CD14-positive monocyte (primary cell): ENCODE measurements around the gene SDK1. TPM values are rescaled to one million over a fixed set of nuclear protein-coding genes. Genes with fewer than 3 reads are reported as not detected.
A peak's percentile ranks its signal among the peaks of the same experiment; 100 is the strongest.

Experiments used
- DNase-seq, 3 donors: peaks; one replicate each; pipeline ENCODE4 v3.0.0-alpha.2; 2011 to 2022
- H2AFZ ChIP-seq: 2 replicates; pipeline ENCODE4 v1.6.0; 2012; ENCODE audit warnings: mild to moderate bottlenecking, low read depth, low read length, inconsistent platforms; ENCODE audit not compliant: insufficient read depth, poor library complexity, severe bottlenecking
- H3K27ac ChIP-seq, 2 donors: 1 replicate in 1 of 2; 2 replicates in 1 of 2; pipeline ENCODE4 v1.5.1; 2012 to 2013; ENCODE audit warnings: low read length in 2 of 2, control low read depth in 1 of 2, inconsistent platforms in 1 of 2, low read depth in 1 of 2, mild to moderate bottlenecking in 1 of 2
- H3K27me3 ChIP-seq, 2 donors: one replicate each; pipeline versions ENCODE4 v1.6.0 to v1.6.1; 2011 to 2013; ENCODE audit warnings: low read length in 2 of 2; ENCODE audit not compliant: control insufficient read depth in 2 of 2, insufficient read depth in 2 of 2
- H3K36me3 ChIP-seq, 2 donors: replicated peaks in 1 of 2; 1 replicate in 1 of 2; 2 replicates in 1 of 2; pipeline versions ENCODE4 v1.5.1 to v1.6.1; 2012 to 2013; ENCODE audit warnings: low read length in 2 of 2, control low read depth in 1 of 2, inconsistent platforms in 1 of 2, mild to moderate bottlenecking in 1 of 2; ENCODE audit not compliant: insufficient read depth in 2 of 2, control insufficient read depth in 1 of 2
- H3K4me1 ChIP-seq, 2 donors: 1 replicate in 1 of 2; 2 replicates in 1 of 2; pipeline versions ENCODE4 v1.5.1 to v1.6.1; 2012 to 2013; ENCODE audit warnings: low read length in 2 of 2, control low read depth in 1 of 2, inconsistent platforms in 1 of 2, mild to moderate bottlenecking in 1 of 2, moderate library complexity in 1 of 2; ENCODE audit not compliant: insufficient read depth in 2 of 2, control insufficient read depth in 1 of 2
- H3K4me2 ChIP-seq: replicated peaks from 2 replicates; pipeline ENCODE3; 2012; ENCODE audit warnings: low read length, moderate library complexity, mild to moderate bottlenecking; ENCODE audit not compliant: poor library complexity, severe bottlenecking; ENCODE audit errors: extremely low read depth
- H3K4me3 ChIP-seq, 3 experiments: fragments of 200-600 bp in 1 of 3; sonication (generic) in 1 of 3; replicated peaks in 1 of 3; 1 replicate in 2 of 3; 2 replicates in 1 of 3; pipeline ENCODE4 v1.5.1; 2011 to 2013; ENCODE audit warnings: low read length in 3 of 3, mild to moderate bottlenecking in 3 of 3, control low read depth in 2 of 3, low read depth in 2 of 3, inconsistent platforms in 1 of 3, moderate library complexity in 1 of 3
- H3K79me2 ChIP-seq: 2 replicates; pipeline ENCODE4 v1.6.0; 2012; ENCODE audit warnings: mild to moderate bottlenecking, control low read depth, inconsistent platforms, low read length, moderate library complexity; ENCODE audit not compliant: insufficient read depth
- H3K9ac ChIP-seq: 2 replicates; pipeline ENCODE4 v1.6.0; 2017; ENCODE audit warnings: low read length, mild to moderate bottlenecking; ENCODE audit not compliant: insufficient read depth, poor library complexity, severe bottlenecking
- H3K9me3 ChIP-seq, 2 donors: replicated peaks in 1 of 2; 1 replicate in 1 of 2; 2 replicates in 1 of 2; pipeline versions ENCODE4 v1.5.1 to v1.6.1; 2012 to 2013; ENCODE audit warnings: low read length in 2 of 2, control low read depth in 1 of 2; ENCODE audit not compliant: control insufficient read depth in 1 of 2, insufficient read depth in 1 of 2
- H4K20me1 ChIP-seq: 2 replicates; pipeline ENCODE4 v1.6.0; 2012; ENCODE audit warnings: mild to moderate bottlenecking, low read length, control low read depth, moderate library complexity; ENCODE audit not compliant: insufficient read depth
- H3K27ac Mint-ChIP-seq, 7 donors: one replicate each; pipeline ENCODE4 v1.8.0; 2020; ENCODE audit warnings: mild to moderate bottlenecking in 7 of 7, mixed read lengths in 7 of 7, moderate library complexity in 6 of 7, inconsistent platforms in 2 of 7
- H3K27me3 Mint-ChIP-seq, 3 donors: one replicate each; pipeline ENCODE4 v1.8.0; 2021 to 2022; ENCODE audit warnings: low read depth in 3 of 3, mild to moderate bottlenecking in 3 of 3, mixed read lengths in 3 of 3, moderate library complexity in 3 of 3, inconsistent platforms in 1 of 3
- H3K36me3 Mint-ChIP-seq, 2 donors: one replicate each; pipeline ENCODE4 v1.8.0; 2020; ENCODE audit warnings: mixed read lengths in 2 of 2, inconsistent platforms in 1 of 2, mild to moderate bottlenecking in 1 of 2
- H3K4me1 Mint-ChIP-seq: one replicate; pipeline ENCODE4 v1.8.0; 2020; ENCODE audit warnings: mild to moderate bottlenecking, mixed read lengths
- H3K4me3 Mint-ChIP-seq, 2 donors: one replicate each; pipeline ENCODE4 v1.8.0; 2020; ENCODE audit warnings: mild to moderate bottlenecking in 2 of 2, mixed read lengths in 2 of 2, moderate library complexity in 1 of 2
- H3K9me3 Mint-ChIP-seq, 7 donors: one replicate each; pipeline ENCODE4 v1.8.0; 2020 to 2022; ENCODE audit warnings: mixed read lengths in 7 of 7, mild to moderate bottlenecking in 6 of 7, moderate library complexity in 6 of 7, inconsistent platforms in 2 of 7
- CTCF ChIP-seq: fragments of 200-600 bp; IDR thresholded peaks from one replicate; pipeline ENCODE4 v1.8.0; 2022; ENCODE audit warnings: antibody characterized with exemption, mild to moderate bottlenecking
- WGBS: methylation state at CpG from one replicate; pipeline ENCODE4 v1.1.5; 2013; ENCODE audit warnings: missing lambda C conversion rate; ENCODE audit not compliant: insufficient coverage; 5-methylcytosine and 5-hydroxymethylcytosine counted together
- intact Hi-C, 2 donors: fragments of 100-400 bp; cut with micrococcal nuclease; formaldehyde crosslinking; loops; one replicate each; pipeline versions ENCODE4 v1.15.0 to v1.15.1; 2023
- polyA plus RNA-seq, 3 donors: library from polyadenylated mRNA; depleted of rRNA in 1 of 3; unstranded in 2 of 3; stranded (reverse) in 1 of 3; fragments of 300-500 nt in 2 of 3; fragments of >200 nt in 1 of 3; fragmentation: Illumina TruSeq in 2 of 3; gene quantifications; 1 replicate in 2 of 3; 2 replicates in 1 of 3; pipeline ENCODE4 v1.2.3, GENCODE V29; 2012 to 2021

SDK1 gene
- polyA plus RNA-seq, 3 donors: 0.01 TPM; not detected in 2

- H4K20me1 ChIP-seq: no peaks in the 10 kb centered on the region
- Mint-ChIP-seq H3K4me3 (no peak overlapping the region), H3K4me1 (no peaks in the 10 kb centered on the region), H3K9me3 (peaks cover 9 to 28% (median 15%) of the 10 kb centered on the region in 7 donors), H3K36me3 (no peaks in the 10 kb centered on the region), H3K27me3 (no peaks in the 10 kb centered on the region), H3K27ac (no peak overlapping the region)
- no peaks in the 10 kb centered on the region for H3K79me2 ChIP-seq
- no peak overlapping the region for H3K4me2 ChIP-seq
- H3K27me3 ChIP-seq: no peaks in the 10 kb centered on the region
- no peak for TF ChIP-seq CTCF
- H3K27ac ChIP-seq: no peak overlapping the region
- no peak overlapping the region for H3K9ac ChIP-seq
- intact Hi-C loops: no loop called here
- H3K4me1 ChIP-seq: no peaks in the 10 kb centered on the region
- no peaks in the 10 kb centered on the region for H3K36me3 ChIP-seq
- no peak overlapping the region for H3K4me3 ChIP-seq
- peaks cover 10 to 23% of the 10 kb centered on the region in 2 donors for H3K9me3 ChIP-seq
- no peak overlapping the region for H2AFZ ChIP-seq
- 95% methylated on average over 7 of the region's 8 CpGs for WGBS
- DNase-seq: no peak
Measured at GRCh38 chr7:3964980-3965606, 664.0 kb downstream of the SDK1 start.

GRCh38 chr7:3965794-3966395, 664.8 kb downstream of the SDK1 start:
- Histone ChIP-seq H3K27ac (no peak overlapping the region), H3K27me3 (no peaks in the 10 kb centered on the region), H3K9me3 (peaks cover 10 to 20% of the 10 kb centered on the region in 2 donors), H3K4me1 (no peaks in the 10 kb centered on the region), H3K79me2 (no peaks in the 10 kb centered on the region), H2AFZ (no peak overlapping the region), H3K9ac (no peak overlapping the region), H4K20me1 (no peaks in the 10 kb centered on the region), H3K4me3 (no peak overlapping the region), H3K36me3 (no peaks in the 10 kb centered on the region), H3K4me2 (no peak overlapping the region)
- Mint-ChIP-seq H3K4me1 (no peaks in the 10 kb centered on the region), H3K36me3 (no peaks in the 10 kb centered on the region), H3K27me3 (no peaks in the 10 kb centered on the region), H3K4me3 (no peak overlapping the region), H3K27ac (peak overlapping the region in 1 of 7 donors; percentile 8), H3K9me3 (peaks cover 9 to 25% (median 15%) of the 10 kb centered on the region in 7 donors)
- no peak for TF ChIP-seq CTCF
- DNase-seq: no peak
- WGBS: 90% methylated on average over 15 of the region's 15 CpGs
- intact Hi-C loops: no loop called here
